Peyer's patch (tissue), 4 donors: Measurements from ENCODE around the gene TRAP1. TPM values are rescaled to one million over a fixed set of nuclear protein-coding genes. Genes with fewer than 3 reads are reported as not detected.

Experiments
- DNase-seq, 3 donors: peaks; one replicate each; pipeline ENCODE4 v3.0.0-alpha.2; 2017 to 2019
- H3K27ac ChIP-seq, 4 donors: fragments of 200-600 bp; sonication (generic); one replicate each; pipeline ENCODE4 v1.5.1; 2016 to 2019
- H3K27me3 ChIP-seq, 2 donors: fragments of 200-600 bp; sonication (generic); one replicate each; pipeline ENCODE4 v1.5.1; 2019
- H3K36me3 ChIP-seq, 3 donors: fragments of 200-600 bp; sonication (generic); one replicate each; pipeline ENCODE4 v1.5.1; 2016 to 2019
- H3K4me1 ChIP-seq, 4 donors: fragments of 200-600 bp; sonication (generic); one replicate each; pipeline ENCODE4 v1.5.1; 2016 to 2019
- H3K4me3 ChIP-seq, 4 donors: fragments of 200-600 bp; sonication (generic); 1 replicate in 3 of 4; 2 replicates in 1 of 4; pipeline ENCODE4 v1.5.1; 2016 to 2019; ENCODE audit warnings: mild to moderate bottlenecking in 1 of 4
- H3K9me3 ChIP-seq, 4 donors: fragments of 200-600 bp; sonication (generic); one replicate each; pipeline ENCODE4 v1.5.1; 2016 to 2019; ENCODE audit warnings: mild to moderate bottlenecking in 1 of 4
- CTCF ChIP-seq, 6 experiments: fragments of 450-650 bp in 4 of 6; fragments of 200-600 bp in 2 of 6; sonication (generic) in 1 of 6; IDR thresholded peaks; one replicate each; pipeline ENCODE4 v1.5.1; 2017 to 2019; ENCODE audit warnings: antibody characterized with exemption in 6 of 6, mild to moderate bottlenecking in 3 of 6, moderate library complexity in 1 of 6
- POLR2A ChIP-seq, 2 donors: fragments of 450-650 bp; IDR thresholded peaks; one replicate each; pipeline ENCODE4 v1.5.1; 2017; ENCODE audit warnings: antibody characterized with exemption in 2 of 2, mild to moderate bottlenecking in 2 of 2, moderate library complexity in 2 of 2
- total RNA-seq, 4 donors: library from RNA; depleted of rRNA; stranded (reverse); fragments of >200 nt; gene quantifications; one replicate each; pipeline ENCODE4 v1.1.0, GENCODE V29; 2016

Gene TRAP1
- total RNA-seq, 4 donors from 2014 or later: 18.9 to 151 (median 52.8) TPM

DNA sequence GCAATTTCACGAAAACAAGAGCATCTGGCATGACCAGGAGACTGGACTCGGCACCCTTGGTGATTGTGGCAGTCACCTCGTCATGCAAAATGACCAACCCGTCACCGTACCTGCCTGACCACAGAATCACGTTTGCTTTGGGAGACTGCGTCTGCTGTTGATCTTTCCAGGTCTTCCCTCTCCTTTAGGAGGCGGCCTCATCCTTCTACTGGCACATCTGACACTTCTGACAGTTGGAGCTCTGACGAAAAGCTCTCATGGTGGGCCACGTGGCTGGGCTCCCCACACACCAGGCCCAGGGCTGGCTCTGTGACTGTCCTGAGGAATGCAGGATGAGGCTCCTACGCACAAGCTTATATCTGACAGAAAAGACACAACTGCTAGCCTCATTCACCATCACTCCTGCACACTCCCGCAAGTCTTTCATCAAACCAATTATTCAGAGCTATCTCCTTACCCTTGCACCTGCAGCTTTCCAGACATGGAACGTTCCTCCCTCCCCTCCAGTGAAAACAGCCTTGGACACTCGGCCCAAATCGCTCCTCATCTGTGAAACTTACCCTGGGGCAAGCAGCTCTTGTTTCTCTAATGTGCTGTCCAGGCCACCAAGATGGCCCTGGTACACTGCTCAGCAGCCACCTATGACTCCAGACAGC lies 3.6 kb downstream of the TRAP1 start:
- peaks cover 0 to 18% (median 0%) of the 10 kb centered on the region in 4 donors for H3K4me1 ChIP-seq

DNA sequence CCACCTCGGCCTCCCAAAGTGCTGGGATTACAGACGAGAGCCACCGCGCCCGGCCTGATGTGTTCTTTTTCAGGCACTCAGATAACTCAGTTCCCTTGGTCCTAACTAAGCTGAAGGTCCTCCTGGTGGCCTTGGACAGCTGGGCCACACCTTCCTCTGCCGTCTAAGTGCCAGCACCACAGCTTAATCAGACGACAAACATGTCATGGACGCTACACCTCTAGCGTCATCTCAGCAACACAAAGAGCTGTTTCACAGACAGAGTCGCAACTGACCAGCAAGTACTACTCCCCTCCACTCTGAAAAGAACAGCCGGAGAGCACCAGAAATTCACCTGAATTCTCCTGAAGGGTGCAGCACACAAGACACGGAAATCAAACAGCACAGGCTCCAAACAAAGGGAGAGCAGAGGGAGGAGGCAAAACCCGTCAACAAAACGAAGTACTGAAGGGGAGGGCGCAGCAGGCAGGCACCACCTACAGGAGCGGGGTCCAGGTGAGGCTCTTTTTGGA lies 4.4 kb downstream of the TRAP1 start:
- no peak for TF ChIP-seq POLR2A (IDR thresholded peaks at IDR 0.05)
- TF ChIP-seq CTCF (IDR thresholded peaks at IDR 0.05): no peak
- DNase-seq: no peak
- Histone ChIP-seq H3K36me3 (no peaks in the 10 kb centered on the region), H3K9me3 (no peaks in the 10 kb centered on the region), H3K27me3 (no peaks in the 10 kb centered on the region), H3K4me3 (no peak overlapping the region), H3K4me1 (peaks cover 0 to 13% (median 0%) of the 10 kb centered on the region in 4 donors), H3K27ac (no peak overlapping the region)

More for the DNA sequence above, 3.6 kb downstream of the TRAP1 start:
- no peak for TF ChIP-seq POLR2A (IDR thresholded peaks at IDR 0.05)
- no peak for TF ChIP-seq CTCF (IDR thresholded peaks at IDR 0.05)
- no peaks in the 10 kb centered on the region for H3K27me3 ChIP-seq
- no peaks in the 10 kb centered on the region for H3K36me3 ChIP-seq
- no peak overlapping the region for H3K4me3 ChIP-seq
- no peak for DNase-seq
- H3K9me3 ChIP-seq: no peaks in the 10 kb centered on the region
- no peak overlapping the region for H3K27ac ChIP-seq

DNA sequence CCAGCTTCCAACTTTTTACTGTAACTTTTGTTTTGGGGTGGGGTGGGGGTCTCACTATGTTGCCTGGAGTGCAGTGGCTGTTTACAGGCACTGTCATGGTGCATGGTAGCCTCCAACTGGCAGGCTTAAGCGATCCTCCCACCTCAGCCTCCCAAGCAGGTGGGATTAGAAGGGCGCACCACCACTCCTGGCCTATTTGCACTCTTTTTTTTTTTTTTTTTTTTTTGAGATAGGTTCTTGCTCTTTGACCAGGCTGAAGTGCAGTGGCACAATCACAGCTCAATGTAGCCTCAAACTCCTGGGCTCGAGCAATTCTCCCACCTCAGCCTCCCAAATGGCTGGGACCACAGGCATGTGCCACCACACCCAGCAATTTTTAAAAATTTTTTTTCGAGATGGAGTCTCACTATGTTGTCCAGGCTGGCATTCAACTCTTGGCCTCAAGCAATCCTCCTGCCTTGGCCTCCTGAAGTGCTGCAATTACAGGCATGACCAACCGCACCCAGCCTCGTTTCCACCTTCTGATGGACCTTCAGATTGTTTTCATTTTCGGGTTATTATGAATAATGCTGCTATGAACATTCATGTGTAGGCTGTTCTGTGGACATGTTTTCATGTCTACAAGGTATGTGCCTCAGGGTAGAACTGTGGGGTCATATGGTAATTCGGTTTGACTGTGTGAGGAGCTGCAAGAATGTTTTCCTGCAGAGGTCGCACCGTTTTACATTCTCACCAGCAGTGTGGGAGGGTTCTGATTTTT lies 10.9 kb downstream of the TRAP1 start:
- no peak for TF ChIP-seq POLR2A (IDR thresholded peaks at IDR 0.05)
- TF ChIP-seq CTCF (IDR thresholded peaks at IDR 0.05): no peak
- Histone ChIP-seq H3K27me3 (no peaks in the 10 kb centered on the region), H3K9me3 (no peaks in the 10 kb centered on the region), H3K36me3 (no peaks in the 10 kb centered on the region), H3K27ac (no peak overlapping the region), H3K4me1 (no peaks in the 10 kb centered on the region), H3K4me3 (no peak overlapping the region)
- DNase-seq: no peak

DNA sequence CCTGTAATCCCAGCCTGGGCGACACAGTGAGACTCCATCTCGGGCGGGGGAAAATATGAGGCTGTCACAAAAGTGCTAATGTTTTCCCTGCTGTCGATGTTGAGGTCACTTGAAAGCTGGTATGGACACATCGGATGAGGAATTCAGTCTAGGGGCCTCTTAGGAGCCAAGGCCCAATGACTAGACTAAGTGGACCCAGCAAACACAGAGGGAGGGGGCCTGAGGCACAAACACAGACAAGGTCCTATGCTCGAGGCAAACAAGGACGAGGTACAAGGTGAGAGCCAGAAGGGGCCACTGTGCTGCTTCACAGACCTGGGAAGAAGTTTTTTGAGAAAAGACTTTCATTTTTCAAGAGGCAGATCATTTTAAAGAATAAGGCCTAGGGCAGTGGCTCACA lies 15.2 kb downstream of the TRAP1 start:
- no peaks in the 10 kb centered on the region for H3K36me3 ChIP-seq
- no peak overlapping the region for H3K4me3 ChIP-seq
- no peak for DNase-seq
- no peaks in the 10 kb centered on the region for H3K27me3 ChIP-seq
- no peaks in the 10 kb centered on the region for H3K4me1 ChIP-seq
- TF ChIP-seq POLR2A (IDR thresholded peaks at IDR 0.05) (no peak), CTCF (IDR thresholded peaks at IDR 0.05) (no peak)
- H3K9me3 ChIP-seq: no peaks in the 10 kb centered on the region
- H3K27ac ChIP-seq: no peak overlapping the region

- Histone ChIP-seq H3K36me3 (no peaks in the 10 kb centered on the region), H3K4me1 (peaks cover 0 to 2% (median 0%) of the 10 kb centered on the region in 4 donors), H3K27me3 (no peaks in the 10 kb centered on the region), H3K4me3 (no peak overlapping the region), H3K27ac (no peak overlapping the region), H3K9me3 (no peaks in the 10 kb centered on the region)
- DNase-seq: no peak
- TF ChIP-seq CTCF (IDR thresholded peaks at IDR 0.05) (no peak), POLR2A (IDR thresholded peaks at IDR 0.05) (no peak)
These were observed 15.8 kb downstream of the TRAP1 start for GRCh38 chr16:3701531-3701930.
